NCI-H82 treated with DMSO at 0.1 percent for 48 hours (cell line): ENCODE data around the gene AP2A1.

Source experiments
- DNase-seq: peaks from one replicate; lab custom pipeline; 2025; ENCODE audit not compliant: unreplicated experiment; lab: John Stamatoyannopoulos, UW

Gene AP2A1

DNA sequence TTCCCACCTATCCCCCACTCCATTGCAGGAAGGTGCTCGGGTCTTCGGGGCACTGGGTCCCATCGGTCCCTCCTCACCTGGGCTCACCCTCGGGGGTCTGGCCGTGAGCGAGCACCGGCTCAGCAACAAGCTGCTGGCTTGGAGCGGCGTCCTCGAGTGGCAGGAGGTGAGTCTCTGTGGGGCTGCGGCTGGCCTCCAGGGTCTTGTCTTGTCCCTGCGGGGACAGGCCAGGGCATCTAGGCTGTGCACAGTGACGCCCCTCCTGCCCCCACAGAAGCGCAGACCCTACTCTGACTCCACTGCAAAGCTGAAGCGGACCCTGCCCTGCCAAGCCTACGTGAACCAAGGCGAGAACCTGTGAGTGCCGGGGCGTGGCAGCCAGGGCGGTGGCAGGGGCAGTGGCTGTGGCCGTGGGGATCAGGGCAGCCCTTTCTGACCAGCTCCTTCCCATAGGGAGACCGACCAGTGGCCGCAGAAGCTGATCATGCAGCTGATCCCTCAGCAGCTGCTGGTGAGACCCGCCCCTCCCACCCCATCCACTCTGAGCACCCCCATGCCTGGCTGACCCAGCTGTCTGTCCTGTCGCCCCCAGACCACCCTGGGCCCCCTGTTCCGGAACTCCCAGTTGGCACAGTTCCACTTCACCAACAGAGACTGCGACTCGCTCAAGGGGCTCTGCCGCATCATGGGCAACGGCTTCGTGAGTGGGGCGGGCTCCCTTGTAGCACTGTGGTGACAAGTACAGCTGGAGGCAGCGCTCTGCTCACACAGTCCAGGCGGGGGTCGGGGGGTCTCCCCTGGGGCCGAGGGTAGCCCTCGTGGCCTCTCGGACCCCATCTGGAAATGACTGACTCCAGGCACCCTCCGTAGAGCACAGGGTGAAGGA is 87.8 kb downstream of the AP2A1 start:
- no peak for DNase-seq

- no peak for DNase-seq
Observed at GRCh38 chr19:49855277-49855675, 88.5 kb downstream of the AP2A1 start.

- no peak for DNase-seq
Observed at GRCh38 chr19:49855676-49856573, 89.1 kb downstream of the AP2A1 start.

DNA sequence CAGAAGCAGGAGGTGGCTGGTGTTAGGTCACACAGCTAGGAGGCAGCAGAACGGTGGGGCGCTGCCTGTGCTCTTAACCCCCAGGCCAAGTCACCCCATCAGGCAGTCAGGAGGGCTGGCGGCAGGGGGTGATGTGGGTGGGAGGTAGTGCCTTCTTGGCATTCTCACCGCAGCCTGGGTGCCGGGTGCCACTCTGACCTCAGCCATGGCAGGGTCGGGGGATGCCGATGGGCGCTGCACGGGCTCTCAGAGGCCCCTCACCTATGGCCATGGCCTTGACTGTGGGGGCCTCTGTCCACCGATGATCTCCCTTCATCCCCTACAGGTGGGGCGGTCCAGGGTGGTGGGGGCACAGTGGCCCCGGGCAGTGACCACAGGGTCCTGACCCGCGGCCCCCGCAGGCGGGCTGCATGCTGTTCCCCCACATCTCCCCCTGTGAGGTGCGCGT is 89.8 kb downstream of the AP2A1 start:
- no peak for DNase-seq
